Kidney capillary endothelial cell (primary cell): ENCODE data around the gene WDR90.

Experiments used
- DNase-seq: peaks from one replicate; pipeline ENCODE4 v3.0.0-alpha.2; 2018; ENCODE audit warnings: low spot score

The WDR90 gene

GRCh38 chr16:626787-627453, 22.2 kb upstream of the WDR90 start:
- peak; percentile 55 for DNase-seq

- no peak for DNase-seq
Measured at GRCh38 chr16:627454-628239, 21.5 kb upstream of the WDR90 start.

GRCh38 chr16:628321-629061, 20.7 kb upstream of the WDR90 start:
- no peak for DNase-seq

- no peak for DNase-seq
Measured at GRCh38 chr16:629185-629832, 19.9 kb upstream of the WDR90 start.

- no peak for DNase-seq
Measured at GRCh38 chr16:629833-630248, 19.3 kb upstream of the WDR90 start.

- no peak for DNase-seq
Measured at GRCh38 chr16:630249-630814, 18.8 kb upstream of the WDR90 start.

- DNase-seq = no peak
Measured at GRCh38 chr16:630815-631405, 18.3 kb upstream of the WDR90 start, which contains the start of gene WFIKKN1. Gene WFIKKN1 (plus strand): TSS chr16:630985. CDS start chr16:631254, 269 bp downstream.

- DNase-seq = no peak
Measured at GRCh38 chr16:631808-632358, 17.3 kb upstream of the WDR90 start.

GRCh38 chr16:632486-633335, 16.5 kb upstream of the WDR90 start:
- no peak for DNase-seq

- no peak for DNase-seq
Measured at GRCh38 chr16:633336-634050, 15.7 kb upstream of the WDR90 start.

- DNase-seq = no peak
Measured at GRCh38 chr16:634051-634670, 15.0 kb upstream of the WDR90 start.

- no peak for DNase-seq
Measured at GRCh38 chr16:634996-635395, 14.2 kb upstream of the WDR90 start.

GRCh38 chr16:635573-636205, 13.5 kb upstream of the WDR90 start:
- DNase-seq = no peak

- peak; percentile 84 for DNase-seq
Measured at GRCh38 chr16:636206-637080, 12.7 kb upstream of the WDR90 start, which contains the start of gene METTL26. Gene METTL26 (minus strand): TSS chr16:636305. CDS start chr16:636290, 15 bp downstream.

- no peak for DNase-seq
Measured at GRCh38 chr16:637081-638018, 11.8 kb upstream of the WDR90 start.

GRCh38 chr16:638034-638543, 11.1 kb upstream of the WDR90 start:
- no peak for DNase-seq
